Naive B cell (primary cell): ENCODE results near the gene ADAMTS9. TPM values are rescaled to one million over a fixed set of nuclear protein-coding genes. Genes with fewer than 3 reads are reported as not detected.
A peak's percentile ranks its signal among the peaks of the same experiment; 100 is the strongest.

Source experiments
- ATAC-seq, 2 donors: fragments of 150-1000 bp; cut with Tn5 transposase; 2 replicates each; pipeline ENCODE4 v1.10.0; 2021; ENCODE audit warnings: low read depth in 2 of 2, mild to moderate bottlenecking in 2 of 2, moderate library complexity in 2 of 2
- DNase-seq: peaks from one replicate; pipeline ENCODE4 v3.0.0; 2022
- H3K27ac Mint-ChIP-seq, 6 donors: one replicate each; pipeline ENCODE4 v1.8.0; 2020 to 2022; ENCODE audit warnings: mild to moderate bottlenecking in 6 of 6, mixed read lengths in 6 of 6, moderate library complexity in 5 of 6, inconsistent platforms in 2 of 6
- H3K27me3 Mint-ChIP-seq, 3 donors: one replicate each; pipeline ENCODE4 v1.8.0; 2021 to 2022; ENCODE audit warnings: mixed read lengths in 3 of 3, mild to moderate bottlenecking in 1 of 3
- H3K36me3 Mint-ChIP-seq, 2 donors: one replicate each; pipeline ENCODE4 v1.8.0; 2020 to 2022; ENCODE audit warnings: mixed read lengths in 2 of 2, inconsistent platforms in 1 of 2, mild to moderate bottlenecking in 1 of 2
- H3K4me1 Mint-ChIP-seq, 3 donors: one replicate each; pipeline ENCODE4 v1.8.0; 2020 to 2022; ENCODE audit warnings: mixed read lengths in 3 of 3, inconsistent platforms in 1 of 3, mild to moderate bottlenecking in 1 of 3, moderate library complexity in 1 of 3
- H3K4me3 Mint-ChIP-seq, 8 donors: one replicate each; pipeline ENCODE4 v1.8.0; 2020 to 2022; ENCODE audit warnings: mild to moderate bottlenecking in 8 of 8, mixed read lengths in 8 of 8, moderate library complexity in 8 of 8, inconsistent platforms in 2 of 8
- H3K9me3 Mint-ChIP-seq, 7 donors: one replicate each; pipeline ENCODE4 v1.8.0; 2020 to 2022; ENCODE audit warnings: mixed read lengths in 7 of 7, mild to moderate bottlenecking in 5 of 7, inconsistent platforms in 2 of 7, moderate library complexity in 1 of 7
- polyA plus RNA-seq, 6 donors: library from polyadenylated mRNA; unstranded; fragments of 300-500 nt; fragmentation: Illumina TruSeq; gene quantifications; one replicate each; pipeline ENCODE4 v1.2.3, GENCODE V29; 2021; ENCODE audit warnings: low read depth in 6 of 6

The ADAMTS9 gene
- polyA plus RNA-seq, 6 donors from 2014 or later: not detected

DNA sequence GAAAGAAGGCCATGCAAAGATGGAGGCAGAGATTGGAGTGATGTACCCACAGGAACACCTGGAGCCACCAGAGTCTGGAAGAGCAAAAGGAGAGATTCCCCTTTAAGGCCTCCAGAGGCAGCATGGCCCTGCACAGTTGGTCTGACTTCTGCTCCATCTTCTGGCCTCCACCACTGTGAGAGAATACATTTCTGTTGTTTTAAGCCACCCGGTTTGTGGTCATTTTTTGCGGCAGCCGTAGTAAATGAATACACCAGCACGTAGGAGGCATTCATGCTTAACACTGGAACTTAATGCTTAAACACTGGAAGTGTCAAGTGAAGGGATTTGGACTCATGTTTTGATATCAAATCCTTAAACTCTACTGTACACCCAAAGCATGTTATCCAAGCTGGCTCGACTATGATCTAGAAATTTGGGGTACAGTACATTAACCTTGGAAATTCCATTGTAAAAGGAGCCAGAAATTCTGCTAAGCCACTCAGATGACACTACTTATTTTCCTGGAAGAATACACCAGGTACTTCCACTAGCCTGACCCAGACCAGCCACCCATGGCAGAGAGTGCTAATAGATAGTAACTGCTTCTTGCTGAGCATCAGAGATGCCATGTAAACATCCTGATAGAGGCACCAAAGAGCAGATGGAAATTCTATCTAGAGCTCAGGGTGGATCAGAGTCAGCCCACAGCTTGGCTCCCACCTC, 190.9 kb downstream of the ADAMTS9 start:
- DNase-seq (no peak), ATAC-seq (no peak)
- no peaks in the 10 kb centered on the region for H3K36me3 Mint-ChIP-seq
- H3K4me3 Mint-ChIP-seq: no peak overlapping the region
- H3K27ac Mint-ChIP-seq: no peak overlapping the region
- H3K4me1 Mint-ChIP-seq: no peaks in the 10 kb centered on the region
- peaks cover 0 to 1% (median 0%) of the 10 kb centered on the region in 7 donors for H3K9me3 Mint-ChIP-seq
- peaks cover 18 to 36% (median 30%) of the 10 kb centered on the region in 3 donors for H3K27me3 Mint-ChIP-seq

DNA sequence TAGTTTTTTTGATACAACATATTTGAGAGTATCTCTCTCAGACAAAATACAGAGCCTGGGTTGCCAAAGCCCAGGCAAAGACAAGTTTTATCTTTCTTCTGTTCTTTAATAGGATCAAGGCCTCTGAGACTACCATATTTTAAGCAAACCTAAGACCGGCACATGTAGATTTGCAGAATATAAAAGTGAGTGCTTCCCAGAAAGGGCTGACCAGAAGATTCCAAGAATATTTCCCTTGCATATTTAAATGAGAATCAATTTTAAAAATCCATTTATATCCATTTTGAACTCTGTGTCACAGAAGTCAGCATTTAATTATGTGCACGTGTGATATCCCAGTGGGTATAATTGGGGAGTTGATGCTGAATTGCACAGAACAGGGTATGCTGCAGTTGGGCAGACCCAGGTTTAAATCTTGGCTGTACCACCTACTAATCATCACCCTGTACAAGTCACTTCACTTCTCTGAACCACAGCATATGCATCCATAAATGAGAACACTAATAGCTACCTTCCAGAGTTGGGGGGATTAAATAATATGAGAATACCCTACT, 191.9 kb downstream of the ADAMTS9 start:
- no peak for DNase-seq
- Mint-ChIP-seq H3K4me3 (no peak overlapping the region), H3K27ac (no peak overlapping the region), H3K27me3 (peaks cover 29 to 47% (median 39%) of the 10 kb centered on the region in 3 donors), H3K4me1 (no peaks in the 10 kb centered on the region), H3K9me3 (peaks cover 0 to 1% (median 0%) of the 10 kb centered on the region in 7 donors), H3K36me3 (no peaks in the 10 kb centered on the region)
- no peak for ATAC-seq

DNA sequence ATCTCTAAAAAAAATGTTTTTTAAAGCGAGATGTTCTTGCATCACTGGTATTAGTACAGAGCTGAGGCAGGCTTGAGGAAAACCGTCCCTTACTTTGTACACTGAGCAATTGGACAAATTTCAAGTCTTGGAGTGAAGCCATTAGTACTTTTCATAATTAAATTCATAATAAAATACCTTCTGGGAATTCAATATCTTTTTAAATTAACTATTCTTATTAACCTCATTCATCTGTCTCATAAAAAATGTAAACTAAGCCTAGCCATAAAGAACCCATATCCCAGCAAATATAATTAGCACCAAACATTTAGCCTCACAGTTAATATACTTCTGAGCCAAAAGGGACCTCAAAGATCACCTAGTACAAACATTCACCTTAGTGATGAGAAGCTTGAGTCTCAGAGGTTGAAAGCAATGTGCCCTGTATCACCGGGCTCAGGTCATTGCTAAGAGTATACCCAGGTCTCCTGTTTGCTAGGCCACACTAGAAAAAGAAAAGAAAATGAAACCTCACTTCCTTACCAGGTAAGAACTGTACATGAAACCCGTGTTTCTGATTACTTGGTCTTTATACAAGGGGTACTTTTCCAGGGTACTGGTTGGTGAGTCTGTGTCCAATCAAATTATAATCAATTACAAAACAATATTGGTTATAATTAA, 192.5 kb downstream of the ADAMTS9 start:
- Mint-ChIP-seq H3K9me3 (peaks cover 0 to 1% (median 0%) of the 10 kb centered on the region in 7 donors), H3K36me3 (no peaks in the 10 kb centered on the region), H3K27me3 (peaks cover 32 to 53% (median 45%) of the 10 kb centered on the region in 3 donors), H3K4me1 (no peaks in the 10 kb centered on the region), H3K4me3 (no peak overlapping the region), H3K27ac (no peak overlapping the region)
- DNase-seq (no peak), ATAC-seq (no peak)

DNA sequence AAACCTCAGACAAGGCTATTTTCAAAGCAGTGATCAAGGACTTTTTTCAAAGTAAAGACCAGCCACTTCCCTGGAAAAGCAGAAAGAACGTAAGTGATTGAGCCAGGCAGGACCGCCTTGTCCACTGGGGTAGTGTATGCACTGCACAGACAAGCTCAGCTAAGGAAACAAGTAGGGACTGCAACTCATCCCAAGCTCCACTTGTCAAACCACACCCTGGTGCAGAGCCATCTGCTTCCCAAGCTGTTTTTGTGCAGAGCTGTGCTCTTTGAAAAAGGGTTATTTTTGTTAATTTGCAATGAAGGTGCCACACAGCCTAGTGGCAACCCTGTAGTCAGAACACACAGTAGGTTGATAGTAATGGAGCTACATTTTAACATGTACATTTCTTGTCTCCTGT, 193.3 kb downstream of the ADAMTS9 start:
- Mint-ChIP-seq H3K4me1 (no peaks in the 10 kb centered on the region), H3K4me3 (no peak overlapping the region), H3K27me3 (peaks cover 32 to 57% (median 52%) of the 10 kb centered on the region in 3 donors), H3K36me3 (no peaks in the 10 kb centered on the region), H3K27ac (no peak overlapping the region), H3K9me3 (peaks cover 0 to 1% (median 0%) of the 10 kb centered on the region in 7 donors)
- DNase-seq: no peak
- no peak for ATAC-seq

DNA sequence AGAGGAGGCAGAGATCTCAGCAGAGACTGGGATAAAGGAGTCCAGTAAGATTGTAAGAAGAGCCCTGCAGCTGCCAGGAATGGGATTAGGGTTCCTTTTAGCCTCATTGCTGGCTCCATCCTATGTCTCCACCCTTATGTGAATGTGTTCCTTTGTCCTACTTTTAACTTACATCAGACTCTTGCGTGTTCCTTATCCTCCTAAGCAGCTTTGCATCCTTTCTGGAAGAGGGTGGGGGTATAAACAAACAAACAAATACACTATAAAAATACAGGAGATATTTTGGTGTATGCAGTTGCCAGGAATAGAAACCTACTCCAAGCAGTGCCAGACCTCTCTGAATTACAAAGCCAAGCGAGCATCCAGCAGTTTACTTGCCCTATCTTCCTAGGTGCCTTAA, 194.7 kb downstream of the ADAMTS9 start:
- no peak for DNase-seq
- no peaks in the 10 kb centered on the region for H3K36me3 Mint-ChIP-seq
- H3K27ac Mint-ChIP-seq: no peak overlapping the region
- H3K9me3 Mint-ChIP-seq: peaks cover 0 to 1% (median 0%) of the 10 kb centered on the region in 7 donors
- peaks cover 43 to 56% (median 49%) of the 10 kb centered on the region in 3 donors for H3K27me3 Mint-ChIP-seq
- H3K4me1 Mint-ChIP-seq: peaks cover 0 to 2% (median 0%) of the 10 kb centered on the region in 3 donors
- no peak for ATAC-seq
- no peak overlapping the region for H3K4me3 Mint-ChIP-seq

DNA sequence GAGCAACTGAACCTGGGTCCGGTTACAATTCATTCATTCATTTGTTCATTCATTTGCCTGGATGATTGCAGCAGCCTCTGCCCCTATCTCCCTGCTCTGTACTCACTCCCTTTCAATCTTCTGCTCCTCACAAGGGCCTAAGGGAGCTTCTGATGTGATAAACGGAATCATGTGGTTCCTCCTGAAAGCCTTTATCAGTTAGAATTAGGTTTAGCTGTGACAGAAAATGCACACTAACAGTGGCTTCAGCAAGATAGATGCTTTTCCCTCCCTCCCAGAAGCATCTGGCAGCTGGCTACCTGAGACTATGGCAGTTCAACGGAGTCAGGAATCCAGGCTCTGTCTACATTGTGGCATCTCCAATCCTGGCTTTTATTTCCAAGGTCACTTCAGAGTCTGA, 196.0 kb downstream of the ADAMTS9 start:
- DNase-seq (no peak), ATAC-seq (no peak)
- no peaks in the 10 kb centered on the region for H3K36me3 Mint-ChIP-seq
- H3K4me1 Mint-ChIP-seq: peaks cover 0 to 2% (median 0%) of the 10 kb centered on the region in 3 donors
- no peak overlapping the region for H3K4me3 Mint-ChIP-seq
- H3K27me3 Mint-ChIP-seq: peaks cover 54 to 65% (median 61%) of the 10 kb centered on the region in 3 donors
- peaks cover 0 to 2% (median 0%) of the 10 kb centered on the region in 7 donors for H3K9me3 Mint-ChIP-seq
- H3K27ac Mint-ChIP-seq: no peak overlapping the region

DNA sequence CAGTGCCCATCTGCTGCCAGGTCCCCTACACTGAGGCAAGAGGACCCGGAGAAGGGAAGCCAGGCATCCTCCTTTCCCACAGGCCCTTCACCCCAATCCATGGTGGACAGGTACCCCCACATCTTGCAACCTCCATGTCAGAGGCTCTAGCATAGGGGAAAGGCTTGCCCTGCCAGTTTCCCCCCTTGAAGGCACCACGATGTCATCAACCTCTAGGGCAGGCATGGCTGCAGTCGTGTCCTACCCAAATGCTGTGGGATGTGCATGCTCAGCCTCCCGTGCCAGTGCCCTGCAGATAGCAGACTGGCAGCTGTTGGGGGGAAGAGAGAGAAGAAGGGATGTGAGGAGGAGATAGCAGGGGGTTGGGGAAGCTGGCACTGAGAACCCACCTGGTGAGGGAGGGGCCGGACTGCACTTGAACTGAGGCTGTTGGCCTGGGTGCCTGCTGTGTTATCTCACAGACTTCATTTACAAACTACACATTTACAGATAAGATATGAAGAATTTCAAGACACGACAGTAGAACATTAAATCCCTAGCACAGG, 197.5 kb downstream of the ADAMTS9 start:
- H3K27me3 Mint-ChIP-seq: peaks cover 50 to 69% (median 68%) of the 10 kb centered on the region in 3 donors
- H3K27ac Mint-ChIP-seq: no peak overlapping the region
- ATAC-seq: no peak

DNA sequence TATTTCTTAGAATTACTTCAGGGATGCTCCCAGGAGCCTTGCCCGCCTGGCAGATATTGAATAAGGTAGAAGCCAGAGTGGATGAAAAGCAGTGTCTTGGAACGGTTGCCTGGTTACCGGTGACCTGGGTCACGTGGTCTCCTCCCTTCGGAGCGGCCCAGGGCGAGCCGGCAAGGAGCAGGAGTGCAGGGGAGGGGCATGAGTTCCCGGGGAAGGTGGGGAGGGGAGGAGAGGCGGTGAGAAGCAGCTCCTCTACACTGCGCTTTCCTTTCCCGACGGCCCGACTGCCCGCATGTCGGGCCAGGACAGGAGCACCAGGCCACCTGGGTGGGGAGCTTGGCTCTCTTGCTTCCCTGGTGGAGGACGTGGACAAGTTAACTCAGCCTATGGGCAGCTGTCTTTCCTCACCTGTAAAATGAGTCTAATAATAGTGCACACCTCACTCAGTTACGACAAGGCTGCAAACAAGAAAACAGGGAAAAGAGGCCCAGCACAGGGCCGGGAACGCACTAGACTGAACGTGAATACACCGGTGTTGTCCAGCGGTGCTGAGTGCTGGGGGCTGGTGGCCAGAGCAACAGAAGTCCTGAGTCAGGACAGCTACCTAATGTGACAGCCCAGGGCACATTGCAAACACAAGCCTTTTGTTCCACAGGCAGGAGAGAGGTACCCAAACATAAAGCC, 198.3 kb downstream of the ADAMTS9 start:
- Mint-ChIP-seq H3K36me3 (no peaks in the 10 kb centered on the region), H3K27me3 (peaks cover 50 to 67% (median 66%) of the 10 kb centered on the region in 3 donors), H3K9me3 (peaks cover 0 to 2% (median 0%) of the 10 kb centered on the region in 7 donors), H3K4me1 (peaks cover 0 to 7% (median 3%) of the 10 kb centered on the region in 3 donors), H3K27ac (peak overlapping the region in 1 of 6 donors; percentile 33), H3K4me3 (no peak overlapping the region)
- DNase-seq (no peak), ATAC-seq (no peak)

More for the DNA sequence above, 197.5 kb downstream of the ADAMTS9 start:
- Mint-ChIP-seq H3K4me3 (no peak overlapping the region), H3K4me1 (peaks cover 0 to 2% (median 0%) of the 10 kb centered on the region in 3 donors), H3K36me3 (no peaks in the 10 kb centered on the region), H3K9me3 (peaks cover 0 to 2% (median 0%) of the 10 kb centered on the region in 7 donors)
- DNase-seq: no peak

DNA sequence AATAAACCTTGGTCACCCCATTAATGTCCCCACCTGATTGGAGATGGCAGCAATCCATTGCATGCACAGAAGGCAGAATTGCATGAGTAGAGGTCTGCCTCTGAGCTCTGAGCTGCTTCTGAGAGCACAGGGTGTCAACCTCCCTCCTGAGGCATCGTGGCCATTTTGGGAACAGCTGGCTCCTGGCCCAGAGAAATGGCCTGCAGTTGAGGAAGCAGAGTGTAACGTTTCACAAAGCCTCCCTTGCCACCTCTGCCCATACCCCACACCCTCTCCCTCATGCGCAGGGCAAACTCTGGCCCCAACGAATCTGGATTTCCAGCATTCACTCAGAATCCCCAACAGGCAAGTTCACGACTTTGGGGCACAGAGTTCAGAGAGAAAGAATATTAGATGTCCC, 198.9 kb downstream of the ADAMTS9 start:
- Mint-ChIP-seq H3K27ac (peak overlapping the region in 1 of 6 donors; percentile 17), H3K4me1 (peaks cover 0 to 10% (median 6%) of the 10 kb centered on the region in 3 donors), H3K36me3 (no peaks in the 10 kb centered on the region), H3K27me3 (peaks cover 50 to 64% (median 60%) of the 10 kb centered on the region in 3 donors), H3K9me3 (peaks cover 0 to 2% (median 0%) of the 10 kb centered on the region in 7 donors), H3K4me3 (no peak overlapping the region)
- ATAC-seq: no peak
- DNase-seq: no peak

DNA sequence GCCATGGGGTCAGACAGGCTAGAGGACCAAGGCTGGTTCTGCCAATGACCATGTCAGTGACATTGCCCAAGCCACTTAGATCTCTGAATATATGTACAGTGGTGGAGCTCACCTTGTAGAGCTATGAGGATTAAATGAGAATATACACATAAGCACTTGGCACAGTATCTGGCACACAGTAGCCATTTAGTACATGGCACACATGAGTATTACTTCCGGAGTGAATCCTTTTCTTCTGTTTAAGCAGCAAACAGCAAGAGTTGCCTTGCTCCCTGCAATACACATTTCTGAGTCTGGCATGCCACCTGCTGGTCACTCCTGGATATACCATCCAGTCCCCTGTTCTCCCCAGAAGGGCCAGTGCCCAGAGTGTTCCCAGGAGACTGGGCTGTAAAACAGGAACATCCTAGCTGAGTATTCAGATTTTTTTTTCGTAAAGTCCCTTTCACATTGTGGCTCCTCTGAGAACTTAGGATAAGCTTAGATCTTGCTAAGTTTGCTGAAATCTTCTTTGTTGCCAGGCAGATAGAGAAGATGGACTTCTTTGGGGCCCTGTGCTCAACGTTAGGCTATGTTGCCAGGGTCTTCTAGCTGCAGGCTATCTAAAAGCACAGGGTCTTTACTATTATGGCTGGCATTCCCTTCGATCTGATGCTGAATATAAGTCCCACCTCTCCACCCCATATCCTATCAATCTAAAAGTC, 203.4 kb downstream of the ADAMTS9 start:
- H3K27me3 Mint-ChIP-seq: peaks cover 22 to 29% (median 24%) of the 10 kb centered on the region in 3 donors
- peaks cover 0 to 10% (median 6%) of the 10 kb centered on the region in 3 donors for H3K4me1 Mint-ChIP-seq
- peak overlapping the region in 1 of 8 donors; percentile 36 for H3K4me3 Mint-ChIP-seq
- peak; percentile 59 to 82 for ATAC-seq
- peaks cover 0 to 4% (median 0%) of the 10 kb centered on the region in 7 donors for H3K9me3 Mint-ChIP-seq
- H3K27ac Mint-ChIP-seq: peak overlapping the region in 1 of 6 donors; percentile 52
- DNase-seq: peak; percentile 39
- H3K36me3 Mint-ChIP-seq: no peaks in the 10 kb centered on the region

DNA sequence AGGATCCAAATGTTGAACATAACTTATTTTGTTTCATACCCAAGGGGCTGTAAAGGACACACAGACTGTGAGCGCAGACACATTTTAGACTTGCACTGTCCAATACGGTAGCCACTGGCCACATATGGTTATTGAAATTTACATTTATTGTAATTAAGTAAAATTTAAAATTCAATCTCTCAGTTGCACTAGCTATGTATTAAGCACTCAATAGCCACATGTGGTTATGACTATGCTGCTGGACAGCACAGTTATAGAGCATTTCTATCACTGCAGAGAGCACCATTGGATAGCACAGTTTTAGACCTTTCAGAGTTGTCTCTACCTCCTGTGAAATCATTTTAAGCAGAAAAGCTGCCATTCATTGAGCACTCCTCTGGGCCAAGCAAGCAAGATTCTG, 204.3 kb downstream of the ADAMTS9 start:
- no peak overlapping the region for H3K27ac Mint-ChIP-seq
- no peak overlapping the region for H3K4me3 Mint-ChIP-seq
- H3K27me3 Mint-ChIP-seq: peaks cover 16 to 22% (median 18%) of the 10 kb centered on the region in 3 donors
- no peak for DNase-seq
- H3K9me3 Mint-ChIP-seq: peaks cover 0 to 4% (median 0%) of the 10 kb centered on the region in 7 donors
- peaks cover 0 to 10% (median 5%) of the 10 kb centered on the region in 3 donors for H3K4me1 Mint-ChIP-seq
- H3K36me3 Mint-ChIP-seq: no peaks in the 10 kb centered on the region
- no peak for ATAC-seq

DNA sequence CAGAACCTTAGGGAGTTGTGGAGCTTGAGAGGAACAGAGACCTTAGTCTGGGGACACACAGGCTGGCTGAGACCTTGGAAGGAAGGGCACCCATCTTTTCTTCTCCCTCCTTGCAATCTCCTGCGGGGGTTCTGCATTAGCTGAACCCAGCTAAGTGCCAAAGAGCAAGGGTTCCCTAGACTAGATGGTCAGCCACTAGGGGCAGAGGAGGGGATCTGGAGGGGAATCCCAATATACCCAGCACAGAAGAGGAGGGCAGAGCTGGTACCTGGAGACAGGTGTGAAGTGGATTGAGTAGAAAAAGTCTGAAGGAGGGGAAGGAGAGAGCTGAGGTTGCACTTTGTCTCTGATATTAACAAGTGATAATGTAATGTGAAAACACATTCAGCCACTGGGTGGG, 212.8 kb downstream of the ADAMTS9 start:
- ATAC-seq (no peak), DNase-seq (no peak)
- Mint-ChIP-seq H3K9me3 (peaks cover 0 to 2% (median 0%) of the 10 kb centered on the region in 7 donors), H3K27ac (no peak overlapping the region), H3K27me3 (peaks cover 18 to 34% (median 28%) of the 10 kb centered on the region in 3 donors), H3K4me1 (no peaks in the 10 kb centered on the region), H3K4me3 (no peak overlapping the region), H3K36me3 (no peaks in the 10 kb centered on the region)
